Muscle of back (tissue), 11 donors: ENCODE results near the gene EMB. TPM values are rescaled to one million over a fixed set of nuclear protein-coding genes. Genes with fewer than 3 reads are reported as not detected.
"Not testable (repeated sequence)": the region's sequence is repeated elsewhere in the genome, so short reads cannot be mapped to it uniquely, and the experiment has no call there.

Experiments
- DNase-seq, 3 donors: peaks; one replicate each; pipeline versions ENCODE4 v3.0.0 to v3.0.0-alpha.2; 2013
- polyA plus RNA-seq, 10 donors: library from polyadenylated mRNA; unstranded; fragments of 120-200 nt; gene quantifications; one replicate each; pipeline ENCODE4 v1.2.1, GENCODE V29; 2013; ENCODE audit not compliant: insufficient read length in 10 of 10

The EMB gene
- polyA plus RNA-seq, 10 donors: 2.1 to 11.0 (median 3.4) TPM

- DNase-seq: not testable (repeated sequence)
Measured at GRCh38 chr5:50423100-50423799, 17.8 kb downstream of the EMB start.

- not testable (repeated sequence) for DNase-seq
Measured at GRCh38 chr5:50421184-50421950, 19.7 kb downstream of the EMB start.

- no peak for DNase-seq
Measured at GRCh38 chr5:50420343-50420935, 20.6 kb downstream of the EMB start.

GRCh38 chr5:50419656-50420055 lies 21.4 kb downstream of the EMB start:
- not testable (repeated sequence) for DNase-seq

- DNase-seq: not testable (repeated sequence)
Measured at GRCh38 chr5:50416637-50417036, 24.5 kb downstream of the EMB start.

- no peak for DNase-seq
Measured at GRCh38 chr5:50415912-50416311, 25.2 kb downstream of the EMB start.

GRCh38 chr5:50410932-50411331 lies 30.2 kb downstream of the EMB start:
- DNase-seq: not testable (repeated sequence)

GRCh38 chr5:50406877-50407276 lies 34.2 kb downstream of the EMB start:
- DNase-seq: no peak

- peak in 2 of 3 donors; percentile 41 to 61 for DNase-seq
Measured at GRCh38 chr5:50401336-50401735, 39.8 kb downstream of the EMB start.

GRCh38 chr5:50393925-50394609 lies 47.0 kb downstream of the EMB start:
- peak in 1 of 3 donors; percentile 37 for DNase-seq

- not testable (repeated sequence) for DNase-seq
Measured at GRCh38 chr5:50392289-50392688, 48.8 kb downstream of the EMB start.

- DNase-seq: not testable (repeated sequence)
Measured at GRCh38 chr5:50384381-50384780, 56.7 kb downstream of the EMB start.

GRCh38 chr5:50376696-50377095 lies 64.4 kb downstream of the EMB start:
- not testable (repeated sequence) for DNase-seq

- DNase-seq: not testable (repeated sequence)
Measured at GRCh38 chr5:50369287-50370033, 71.6 kb downstream of the EMB start.

- no peak for DNase-seq
Measured at GRCh38 chr5:50365426-50366251, 75.4 kb downstream of the EMB start.

GRCh38 chr5:50364535-50365309 lies 76.4 kb downstream of the EMB start:
- not testable (repeated sequence) for DNase-seq

GRCh38 chr5:50359187-50359586 lies 81.9 kb downstream of the EMB start:
- no peak for DNase-seq

- DNase-seq: no peak
Measured at GRCh38 chr5:50352382-50352781, 88.7 kb downstream of the EMB start.
